RWPE2 (cell line): ENCODE measurements around the gene UTP11.

ENCODE experiments used
- ATAC-seq: fragments of 200-7000 bp; cut with Tn5 transposase; 3 replicates; pipeline ENCODE4 v1.9.1; 2021; ENCODE audit warnings: low read depth
- DNase-seq: peaks from one replicate; pipeline ENCODE4 v3.0.0-alpha.2; 2020; ENCODE audit warnings: low spot score
- H3K27ac ChIP-seq: fragments of 450-650 bp; 2 replicates; pipeline ENCODE4 v1.5.1; 2017; ENCODE audit warnings: mild to moderate bottlenecking; ENCODE audit not compliant: poor library complexity, severe bottlenecking
- H3K27me3 ChIP-seq: fragments of 250-450 bp; sonication (Bioruptor Pico); 2 replicates; pipeline ENCODE4 v1.5.1; 2021; ENCODE audit warnings: mild to moderate bottlenecking, moderate library complexity; ENCODE audit not compliant: insufficient read depth, poor library complexity, severe bottlenecking
- H3K36me3 ChIP-seq: fragments of 250-450 bp; sonication (Bioruptor Pico); 2 replicates; pipeline ENCODE4 v1.5.1; 2020; ENCODE audit warnings: low read depth, mild to moderate bottlenecking, moderate library complexity
- H3K4me1 ChIP-seq: fragments of 250-450 bp; sonication (Bioruptor Pico); 2 replicates; pipeline ENCODE4 v1.5.1; 2021; ENCODE audit warnings: mild to moderate bottlenecking, moderate library complexity; ENCODE audit not compliant: insufficient read depth, poor library complexity, severe bottlenecking
- H3K4me3 ChIP-seq: fragments of 250-450 bp; sonication (Bioruptor Pico); 2 replicates; pipeline ENCODE4 v1.5.1; 2021; ENCODE audit warnings: mild to moderate bottlenecking, moderate library complexity; ENCODE audit not compliant: severe bottlenecking
- H3K9me3 ChIP-seq: fragments of 250-450 bp; sonication (Bioruptor Pico); 2 replicates; pipeline ENCODE4 v1.5.1; 2021; ENCODE audit warnings: mild to moderate bottlenecking, moderate library complexity; ENCODE audit not compliant: severe bottlenecking
- TF ChIP-seq, protein P1 (sequence below): fragments of 450-650 bp; IDR thresholded peaks from one replicate; pipeline ENCODE4 v1.5.1; 2017; ENCODE audit warnings: mild to moderate bottlenecking, moderate library complexity; ENCODE audit not compliant: poor library complexity, severe bottlenecking

The UTP11 gene

DNA sequence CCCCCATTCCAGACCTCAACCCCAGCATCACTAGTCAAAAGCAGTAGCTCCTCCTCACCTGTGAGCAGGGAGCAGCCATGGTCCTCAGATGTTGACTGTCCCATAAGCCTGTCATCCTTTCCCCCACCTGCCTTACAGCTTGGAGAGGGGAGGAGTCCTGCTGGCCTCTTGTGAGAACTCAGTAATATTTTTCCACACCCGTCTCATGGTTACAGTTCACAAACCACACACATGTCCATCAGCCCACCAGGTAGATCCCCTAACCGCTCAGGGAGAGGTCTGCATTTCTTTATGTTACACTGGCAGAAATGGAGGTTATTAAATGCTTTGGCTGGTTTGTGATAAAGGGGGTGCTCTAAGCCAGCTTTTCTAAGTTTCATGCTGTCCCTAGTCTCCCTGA lies 60.3 kb downstream of the UTP11 start:
- TF ChIP-seq, protein P1, sequence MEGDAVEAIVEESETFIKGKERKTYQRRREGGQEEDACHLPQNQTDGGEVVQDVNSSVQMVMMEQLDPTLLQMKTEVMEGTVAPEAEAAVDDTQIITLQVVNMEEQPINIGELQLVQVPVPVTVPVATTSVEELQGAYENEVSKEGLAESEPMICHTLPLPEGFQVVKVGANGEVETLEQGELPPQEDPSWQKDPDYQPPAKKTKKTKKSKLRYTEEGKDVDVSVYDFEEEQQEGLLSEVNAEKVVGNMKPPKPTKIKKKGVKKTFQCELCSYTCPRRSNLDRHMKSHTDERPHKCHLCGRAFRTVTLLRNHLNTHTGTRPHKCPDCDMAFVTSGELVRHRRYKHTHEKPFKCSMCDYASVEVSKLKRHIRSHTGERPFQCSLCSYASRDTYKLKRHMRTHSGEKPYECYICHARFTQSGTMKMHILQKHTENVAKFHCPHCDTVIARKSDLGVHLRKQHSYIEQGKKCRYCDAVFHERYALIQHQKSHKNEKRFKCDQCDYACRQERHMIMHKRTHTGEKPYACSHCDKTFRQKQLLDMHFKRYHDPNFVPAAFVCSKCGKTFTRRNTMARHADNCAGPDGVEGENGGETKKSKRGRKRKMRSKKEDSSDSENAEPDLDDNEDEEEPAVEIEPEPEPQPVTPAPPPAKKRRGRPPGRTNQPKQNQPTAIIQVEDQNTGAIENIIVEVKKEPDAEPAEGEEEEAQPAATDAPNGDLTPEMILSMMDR = no peak
- no peaks in the 10 kb centered on the region for H3K9me3 ChIP-seq
- no peaks in the 10 kb centered on the region for H3K27me3 ChIP-seq
- no peaks in the 10 kb centered on the region for H3K36me3 ChIP-seq
- no peak overlapping the region for H3K27ac ChIP-seq
- H3K4me1 ChIP-seq = no peaks in the 10 kb centered on the region
- H3K4me3 ChIP-seq = no peak overlapping the region
- no peak for ATAC-seq
- DNase-seq = no peak

DNA sequence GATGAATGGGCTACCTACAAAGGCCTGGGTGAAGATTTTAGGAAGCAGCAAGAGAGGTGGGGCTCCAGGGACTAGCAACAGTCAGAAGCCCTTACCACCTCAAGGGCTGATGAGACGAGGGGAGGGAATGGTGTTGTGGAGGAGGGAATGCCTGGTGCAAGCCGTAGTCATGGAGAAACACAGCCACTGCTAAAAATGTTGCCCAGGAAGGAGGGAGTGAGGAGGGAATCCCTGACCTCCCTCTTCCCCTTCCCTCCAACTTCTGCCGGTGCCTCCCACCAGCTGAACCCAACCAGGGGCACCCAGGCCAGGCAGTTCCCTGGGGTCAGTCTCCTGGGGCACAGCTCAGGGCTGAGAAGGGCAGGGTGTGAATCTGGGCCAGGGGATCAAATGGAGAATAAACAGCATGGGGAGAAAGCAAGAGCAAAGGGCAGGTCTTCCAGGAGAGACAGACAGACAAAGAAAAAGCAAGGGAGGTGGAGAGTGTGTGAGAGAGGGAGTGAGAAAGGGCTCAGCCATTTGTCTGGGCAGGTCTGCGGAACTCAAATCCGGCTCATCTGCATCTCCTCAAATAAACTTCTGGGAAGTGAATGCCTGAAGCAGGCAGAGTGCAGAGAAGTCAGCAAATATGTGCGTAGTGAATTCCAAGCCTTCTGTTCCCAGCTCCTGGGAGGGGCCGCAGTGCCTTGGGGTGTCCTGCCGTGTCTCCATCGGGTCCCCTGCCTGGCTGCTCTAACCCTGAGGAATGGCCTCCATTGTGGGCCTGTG lies 61.2 kb downstream of the UTP11 start:
- Histone ChIP-seq H3K9me3 (no peaks in the 10 kb centered on the region), H3K36me3 (no peaks in the 10 kb centered on the region), H3K27me3 (no peaks in the 10 kb centered on the region), H3K27ac (no peak overlapping the region), H3K4me1 (no peaks in the 10 kb centered on the region), H3K4me3 (no peak overlapping the region)
- DNase-seq (no peak), ATAC-seq (no peak)
- TF ChIP-seq, protein P1 = no peak

DNA sequence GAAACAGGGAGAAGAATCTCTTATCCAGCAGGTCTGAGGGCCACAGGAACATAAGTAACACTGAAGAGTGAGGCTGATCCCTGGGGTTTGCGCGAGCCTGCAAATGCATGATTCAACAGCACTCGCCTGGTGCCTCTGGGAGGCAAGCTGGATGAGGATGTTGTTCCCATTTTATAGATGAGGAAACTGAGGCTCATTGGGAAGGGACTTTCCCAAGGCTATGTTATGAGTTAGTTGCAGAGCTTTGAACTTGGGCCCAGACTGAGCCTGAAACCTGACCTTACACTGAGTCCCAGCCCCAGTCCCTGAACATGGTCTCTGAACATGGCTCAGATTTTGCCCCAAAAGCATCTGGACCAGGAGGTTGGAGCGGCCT lies 61.8 kb downstream of the UTP11 start:
- H3K36me3 ChIP-seq = no peaks in the 10 kb centered on the region
- DNase-seq (no peak), ATAC-seq (no peak)
- no peak overlapping the region for H3K4me3 ChIP-seq
- H3K9me3 ChIP-seq = no peaks in the 10 kb centered on the region
- TF ChIP-seq, protein P1 = no peak
- H3K27me3 ChIP-seq = no peaks in the 10 kb centered on the region
- H3K4me1 ChIP-seq = no peaks in the 10 kb centered on the region
- no peak overlapping the region for H3K27ac ChIP-seq
